Measurements from ENCODE around the gene LRCH4.

The LRCH4 gene, protein sequence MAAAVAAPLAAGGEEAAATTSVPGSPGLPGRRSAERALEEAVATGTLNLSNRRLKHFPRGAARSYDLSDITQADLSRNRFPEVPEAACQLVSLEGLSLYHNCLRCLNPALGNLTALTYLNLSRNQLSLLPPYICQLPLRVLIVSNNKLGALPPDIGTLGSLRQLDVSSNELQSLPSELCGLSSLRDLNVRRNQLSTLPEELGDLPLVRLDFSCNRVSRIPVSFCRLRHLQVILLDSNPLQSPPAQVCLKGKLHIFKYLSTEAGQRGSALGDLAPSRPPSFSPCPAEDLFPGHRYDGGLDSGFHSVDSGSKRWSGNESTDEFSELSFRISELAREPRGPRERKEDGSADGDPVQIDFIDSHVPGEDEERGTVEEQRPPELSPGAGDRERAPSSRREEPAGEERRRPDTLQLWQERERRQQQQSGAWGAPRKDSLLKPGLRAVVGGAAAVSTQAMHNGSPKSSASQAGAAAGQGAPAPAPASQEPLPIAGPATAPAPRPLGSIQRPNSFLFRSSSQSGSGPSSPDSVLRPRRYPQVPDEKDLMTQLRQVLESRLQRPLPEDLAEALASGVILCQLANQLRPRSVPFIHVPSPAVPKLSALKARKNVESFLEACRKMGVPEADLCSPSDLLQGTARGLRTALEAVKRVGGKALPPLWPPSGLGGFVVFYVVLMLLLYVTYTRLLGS

DNA sequence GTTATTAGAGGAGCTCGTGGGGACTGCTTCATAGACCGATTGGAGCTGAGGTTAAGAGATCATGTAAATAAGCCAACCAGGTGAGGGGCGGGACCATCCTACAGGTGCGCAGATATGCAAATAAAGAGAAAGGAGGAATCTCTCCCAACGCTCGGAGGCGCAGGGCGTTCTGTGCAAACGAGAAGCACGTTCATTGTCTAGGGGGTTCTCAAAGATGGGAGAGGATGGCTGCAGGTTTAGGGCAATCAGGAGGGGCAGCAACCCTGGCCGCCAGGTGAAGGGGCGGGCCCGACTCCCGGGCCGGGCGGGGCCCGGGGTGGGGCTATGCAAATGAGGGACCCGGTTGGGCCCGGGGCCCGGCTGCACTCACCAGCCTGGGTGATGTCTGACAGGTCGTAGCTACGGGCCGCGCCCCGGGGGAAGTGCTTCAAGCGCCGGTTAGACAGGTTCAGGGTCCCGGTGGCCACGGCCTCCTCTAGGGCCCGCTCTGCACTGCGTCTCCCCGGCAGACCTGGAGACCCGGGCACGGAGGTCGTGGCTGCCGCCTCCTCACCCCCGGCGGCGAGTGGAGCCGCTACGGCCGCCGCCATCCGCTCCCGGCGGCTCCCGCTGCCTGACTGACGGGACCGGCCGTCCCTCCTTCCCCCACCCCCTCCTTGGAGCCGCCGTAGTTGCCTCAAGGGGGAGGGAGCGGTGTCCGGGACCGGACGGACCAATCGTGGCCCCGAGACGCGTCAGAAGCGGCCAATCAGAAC, at the start of gene LRCH4:
Gene LRCH4 (minus strand): TSS at position 619 of the 755 bp plus-strand sequence. CDS start 29 bp downstream, at position 590.
- no peak for DNase-seq (ENCODE audit: low read depth)

DNA sequence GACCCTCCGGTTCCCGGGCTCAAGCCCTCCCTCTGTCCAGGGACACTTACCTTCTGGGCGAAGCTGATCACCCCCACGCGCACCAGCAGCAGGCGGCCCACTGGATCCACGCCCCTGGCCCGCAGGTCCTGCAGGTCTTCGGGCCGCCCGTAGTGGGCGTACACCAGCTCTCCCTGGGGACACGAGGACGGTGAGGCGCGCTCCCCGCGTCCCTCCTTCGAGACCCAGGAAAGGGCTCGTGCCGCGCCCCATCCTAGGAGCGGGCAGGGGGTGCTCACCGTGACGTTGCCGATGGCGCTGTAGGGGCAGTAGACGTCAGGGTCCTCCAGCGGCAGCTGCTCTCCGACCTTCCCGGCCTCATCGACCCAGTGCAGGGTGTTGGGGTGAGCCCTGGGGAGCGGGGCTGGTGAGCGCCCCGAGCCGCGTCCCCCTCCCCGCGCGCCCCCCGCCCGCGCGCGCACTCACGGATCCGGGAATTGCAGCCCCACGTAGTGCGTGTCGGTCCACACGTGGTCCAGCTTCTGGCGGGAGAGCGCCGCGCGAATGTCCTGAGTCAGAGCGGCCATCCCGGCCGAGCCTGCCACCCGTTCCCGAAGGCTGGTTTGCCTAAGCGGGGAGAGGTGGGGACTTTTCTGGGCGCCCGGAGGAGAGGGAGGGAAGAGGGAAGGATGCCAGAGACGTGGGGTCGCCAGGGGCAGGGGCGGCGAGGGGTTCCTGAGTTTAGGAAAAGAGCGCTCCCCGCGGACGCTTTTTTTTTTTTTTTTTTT, 47.2 kb upstream of the LRCH4 start:
- no peak for DNase-seq (ENCODE audit: low read depth)

DNA sequence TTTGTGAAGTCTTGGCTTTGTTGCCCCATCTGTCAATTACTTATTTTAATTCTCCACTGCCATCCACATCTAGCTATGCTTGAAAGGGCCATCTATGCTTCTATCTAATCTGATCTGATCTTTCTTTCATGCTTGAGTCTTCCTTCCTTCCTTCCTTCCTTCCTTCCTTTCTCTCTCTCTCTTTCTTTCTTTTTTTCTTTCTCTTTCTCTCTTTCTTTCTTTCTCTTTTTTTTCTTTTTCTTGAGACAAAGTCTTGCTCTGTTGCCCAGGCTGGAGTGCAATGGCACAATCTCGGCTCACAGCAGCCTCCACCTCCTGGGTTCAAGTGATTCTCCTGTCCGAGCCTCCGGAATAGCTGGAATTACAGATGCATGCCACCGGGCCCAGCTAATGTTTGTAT, 44.1 kb upstream of the LRCH4 start:
- no peak for DNase-seq (ENCODE audit: low read depth)

GRCh38 chr7:100629117-100629716, 43.3 kb upstream of the LRCH4 start:
- no peak for DNase-seq (ENCODE audit: low read depth)

- no peak for DNase-seq (ENCODE audit: low read depth)
These were observed 41.3 kb upstream of the LRCH4 start for GRCh38 chr7:100627238-100627549.

DNA sequence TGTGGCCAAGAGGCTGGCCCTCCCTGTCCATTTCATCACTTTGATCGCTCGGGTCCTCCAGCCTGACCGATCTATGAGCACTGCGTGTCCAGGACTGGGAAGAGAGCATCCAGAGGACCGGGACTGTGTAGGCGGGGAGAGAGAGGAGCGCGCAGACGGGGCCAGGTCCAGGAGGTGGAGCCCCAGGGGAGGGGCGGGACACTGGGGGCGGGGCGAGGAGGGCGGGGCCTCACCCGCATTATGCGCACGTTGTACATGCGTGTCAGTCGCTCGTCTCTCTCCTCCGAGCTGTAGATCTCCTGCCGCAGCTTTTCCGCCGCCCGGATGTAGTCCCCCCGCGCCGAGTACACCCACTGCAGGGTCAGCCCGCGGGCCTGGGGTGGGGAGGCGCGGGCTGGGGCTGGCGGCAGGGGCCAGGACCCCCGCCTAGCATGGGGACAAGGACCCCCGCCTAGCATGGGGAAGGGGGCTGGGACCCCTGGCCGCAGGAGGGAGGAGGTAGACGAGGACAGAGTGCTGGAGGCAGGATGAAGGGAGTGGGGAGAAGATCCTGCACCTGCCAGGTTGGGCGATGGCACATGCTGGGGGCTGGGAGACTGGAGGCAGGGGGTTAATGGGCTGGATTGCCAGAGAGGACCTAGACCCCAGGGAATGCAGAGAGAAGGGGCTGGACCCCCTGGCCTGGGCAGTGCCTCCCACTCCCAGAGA, 40.8 kb upstream of the LRCH4 start:
- DNase-seq (ENCODE audit: low read depth) = peak; percentile 82

GRCh38 chr7:100626055-100626454, 40.1 kb upstream of the LRCH4 start:
- DNase-seq (ENCODE audit: low read depth) = no peak

- DNase-seq (ENCODE audit: low read depth) = no peak
These were observed 38.3 kb upstream of the LRCH4 start for GRCh38 chr7:100623951-100624824.

GRCh38 chr7:100621554-100621953, 35.6 kb upstream of the LRCH4 start:
- DNase-seq (ENCODE audit: low read depth) = no peak

- no peak for DNase-seq (ENCODE audit: low read depth)
These were observed 34.9 kb upstream of the LRCH4 start for GRCh38 chr7:100620804-100621203.

GRCh38 chr7:100620239-100620638, 34.3 kb upstream of the LRCH4 start:
- DNase-seq (ENCODE audit: low read depth) = no peak

DNA sequence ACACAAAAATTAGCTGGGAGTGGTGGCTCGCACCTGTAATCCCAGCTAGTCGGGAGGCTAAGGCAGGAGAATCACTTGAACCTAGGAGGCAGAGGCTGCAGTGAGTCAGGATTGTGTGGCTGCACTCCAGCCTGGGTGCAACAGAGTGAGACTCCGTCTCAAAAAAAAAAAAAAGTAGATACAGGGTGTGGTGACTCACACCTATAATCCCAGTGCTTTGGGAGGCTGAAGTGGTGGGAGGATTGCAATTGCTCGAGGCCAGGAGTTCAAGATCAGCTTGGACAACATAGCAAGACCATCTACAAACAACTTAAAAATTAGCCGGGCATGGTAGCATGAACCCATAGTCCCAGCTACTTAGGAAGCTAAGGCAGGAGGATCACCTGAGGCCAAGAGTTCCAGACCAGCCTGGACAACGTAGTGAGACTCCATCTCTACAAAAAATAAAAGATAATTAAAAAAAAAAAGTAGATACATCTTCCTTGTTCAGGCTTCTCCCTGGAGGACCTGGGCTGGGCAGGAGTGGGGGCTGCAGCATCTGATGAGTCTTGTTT, 28.5 kb upstream of the LRCH4 start:
- DNase-seq (ENCODE audit: low read depth) = no peak

DNA sequence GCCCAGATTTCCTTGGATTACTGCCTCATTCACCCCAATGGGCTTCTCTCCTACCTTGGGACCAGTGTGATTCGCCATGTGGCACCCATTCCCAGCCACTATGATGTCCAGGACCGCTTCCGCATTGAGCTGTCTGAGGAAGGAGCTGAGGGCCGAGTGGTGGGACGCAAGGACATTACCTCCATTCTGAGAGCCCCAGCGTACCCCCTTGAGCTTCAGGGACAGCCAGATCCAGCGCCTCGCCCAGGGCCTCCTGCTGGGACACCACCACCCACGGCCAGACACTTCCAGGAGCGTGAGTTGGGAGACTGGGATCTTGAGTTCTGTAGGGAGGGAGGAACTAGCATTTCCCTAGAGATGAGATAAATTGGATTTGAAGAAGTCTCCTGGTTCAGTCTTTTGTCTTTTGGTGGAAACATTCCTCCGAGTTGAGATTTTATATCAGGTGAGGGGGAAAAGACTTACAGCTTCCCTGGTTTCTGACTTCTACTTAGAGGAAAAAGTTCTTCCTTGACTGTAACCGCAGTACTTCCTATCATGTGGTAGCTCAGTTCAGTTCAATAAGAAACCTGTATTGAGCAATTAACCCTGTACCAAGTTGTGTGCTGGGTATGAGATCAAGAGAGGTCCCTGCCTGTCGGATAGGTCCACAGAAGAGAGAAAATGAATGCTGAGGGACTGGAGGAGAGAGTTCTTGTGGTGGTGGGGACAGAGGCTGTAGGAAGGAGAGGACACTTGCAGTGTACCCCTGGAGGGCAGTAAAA, 27.7 kb upstream of the LRCH4 start:
- no peak for DNase-seq (ENCODE audit: low read depth)

GRCh38 chr7:100612730-100613390, 26.9 kb upstream of the LRCH4 start:
- DNase-seq (ENCODE audit: low read depth) = no peak

DNA sequence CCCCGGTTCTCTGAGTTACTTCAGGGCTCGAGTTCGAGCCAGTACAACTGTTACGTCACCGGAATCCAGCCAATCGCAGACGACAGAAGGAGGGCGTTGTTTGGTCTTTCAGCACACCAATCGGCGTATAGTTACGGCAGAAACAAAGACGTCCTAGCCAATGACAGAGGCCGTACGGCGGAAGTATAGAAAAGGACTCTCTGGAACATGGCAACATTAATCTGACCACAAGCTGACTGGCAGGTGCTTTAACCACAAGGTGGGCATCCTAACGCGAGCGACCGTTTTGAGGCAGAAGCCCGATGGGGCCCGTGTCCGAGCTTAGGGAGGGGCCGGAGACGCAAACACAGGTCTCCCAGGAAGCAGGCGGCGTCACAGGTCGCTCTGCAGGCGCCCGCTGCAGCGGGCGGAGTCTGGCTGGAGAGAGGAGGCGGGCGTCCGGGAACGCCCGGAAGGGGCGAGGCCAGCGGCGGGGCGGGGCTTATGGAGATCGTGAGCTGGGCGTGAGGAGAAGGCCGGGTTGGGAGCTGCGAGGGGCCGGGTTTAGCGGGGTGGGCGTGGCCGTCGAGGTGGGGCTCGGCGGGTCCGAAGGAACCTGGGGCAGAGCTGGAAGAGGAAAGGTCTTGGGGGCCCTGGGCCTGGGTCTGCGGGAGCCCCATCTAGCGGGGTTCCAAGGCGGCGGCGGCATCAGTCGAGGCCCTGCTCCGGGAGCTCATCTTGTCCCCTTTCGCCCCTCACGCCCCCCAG, 26.2 kb upstream of the LRCH4 start, which contains the start of gene MOSPD3:
Gene MOSPD3 (plus strand): TSS at position 558 of the 747 bp plus-strand sequence. CDS start 252 bp downstream, outside the sequence.
- peak; percentile 94 for DNase-seq (ENCODE audit: low read depth)

DNA sequence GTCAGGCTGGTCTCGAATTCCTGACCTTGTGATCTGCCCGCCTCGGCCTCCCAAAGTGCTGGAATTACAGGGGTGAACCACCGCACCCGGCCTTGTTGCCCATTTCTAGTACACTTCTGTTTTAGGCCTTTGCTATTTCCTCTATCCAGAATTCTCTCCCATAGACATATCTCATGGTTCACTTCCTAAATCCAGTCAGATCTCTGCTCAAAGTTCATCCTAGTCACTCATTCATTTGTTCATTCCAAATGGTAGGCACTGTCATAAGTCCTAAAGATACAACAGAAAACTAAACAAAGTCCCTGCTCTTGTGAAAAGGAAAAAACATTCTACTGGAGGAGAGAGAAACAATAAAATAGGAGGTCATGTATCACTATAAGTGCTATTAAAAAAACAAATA, 24.0 kb upstream of the LRCH4 start:
- no peak for DNase-seq (ENCODE audit: low read depth)

DNA sequence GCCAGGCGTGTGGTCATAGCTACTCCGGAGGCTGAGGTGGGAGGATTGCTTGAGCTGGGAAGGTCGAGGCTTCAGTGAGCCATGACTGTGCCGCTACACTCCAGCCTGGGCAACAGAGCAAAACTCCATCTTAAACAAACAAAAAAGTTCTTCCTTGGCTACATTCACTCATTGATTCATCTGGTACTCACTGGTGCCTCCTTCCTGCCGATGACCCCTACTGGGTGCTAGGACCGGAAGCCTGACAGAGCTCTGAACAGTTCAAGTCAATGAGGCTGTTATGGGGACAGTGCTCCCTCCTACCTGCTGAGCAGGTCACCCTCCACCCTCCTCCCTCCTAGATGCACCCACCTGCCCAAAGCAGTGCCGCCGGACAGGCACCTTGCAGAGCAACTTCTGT, 21.2 kb upstream of the LRCH4 start:
- DNase-seq (ENCODE audit: low read depth) = no peak

- no peak for DNase-seq (ENCODE audit: low read depth)
These were observed 20.4 kb upstream of the LRCH4 start for GRCh38 chr7:100606313-100606712.
